Hair follicle dermal papilla cell (primary cell): Measurements from ENCODE around the gene SH3RF1. TPM values are rescaled to one million over a fixed set of nuclear protein-coding genes. Genes with fewer than 3 reads are reported as not detected.

ENCODE experiments used
- total RNA-seq: library from RNA; depleted of rRNA; stranded (reverse); fragments of >200 nt; gene quantifications from 2 replicates; pipeline ENCODE4 v1.2.3, GENCODE V29; 2012

The SH3RF1 gene
- total RNA-seq, result 29.5 and 34.0 TPM in 2 replicates

GRCh38 chr4:169270810-169271691 lies at the start of gene SH3RF1:
SH3RF1 (minus strand) TSS chr4:169270956; CDS start chr4:169269212, 1,744 bp downstream.

